H1 (cell line): Measurements from ENCODE around the gene ARHGAP10. TPM values are rescaled to one million over a fixed set of nuclear protein-coding genes. Genes with fewer than 3 reads are reported as not detected.

Experiments used
- CTCF ChIA-PET: fragments of 300-600 bp; sonication (Branson Sonifier 250); formaldehyde crosslinking; loops from one replicate; lab custom pipeline; 2021; ENCODE audit not compliant: partially characterized antibody; lab: Charles Lee
- POLR2A ChIA-PET: fragments of 300-600 bp; sonication (Branson Sonifier 250); formaldehyde crosslinking; loops from one replicate; lab custom pipeline; 2021; ENCODE audit warnings: inconsistent platforms; ENCODE audit not compliant: partially characterized antibody; lab: Charles Lee
- DNase-seq, 2 experiments: peaks; one replicate each; pipeline versions ENCODE4 v3.0.0 to v3.0.0-alpha.2; 2010 to 2022; ENCODE audit warnings: low spot score in 2 of 2, low read depth in 1 of 2, mixed read lengths in 1 of 2
- FAIRE-seq: peaks from 2 replicates; lab custom pipeline; 2011; peaks lifted over from hg19 to GRCh38; lab: Jason Lieb, UNC
- H2AFZ ChIP-seq: 2 replicates; pipeline ENCODE4 v1.8.1; 2012; ENCODE audit warnings: low read length, inconsistent platforms
- H2AK5ac ChIP-seq: 2 replicates; pipeline ENCODE4 v1.6.1; 2013; ENCODE audit warnings: low read depth, low read length
- H2BK120ac ChIP-seq: replicated peaks from 2 replicates; pipeline ENCODE3; 2013; ENCODE audit warnings: low read depth, low read length, inconsistent platforms
- H2BK12ac ChIP-seq: 2 replicates; pipeline ENCODE4 v1.6.1; 2013; ENCODE audit warnings: low read depth, low read length
- H2BK15ac ChIP-seq: 2 replicates; pipeline ENCODE4 v1.6.1; 2013; ENCODE audit warnings: low read length
- H2BK20ac ChIP-seq: 2 replicates; pipeline ENCODE4 v1.6.1; 2013; ENCODE audit warnings: low read length
- H2BK5ac ChIP-seq: 2 replicates; pipeline ENCODE4 v1.6.1; 2013; ENCODE audit warnings: low read depth, low read length
- H3K14ac ChIP-seq: 2 replicates; pipeline ENCODE4 v1.6.1; 2013; ENCODE audit warnings: inconsistent platforms; ENCODE audit not compliant: insufficient read length
- H3K18ac ChIP-seq: 2 replicates; pipeline ENCODE4 v1.6.1; 2013; ENCODE audit warnings: low read length; ENCODE audit errors: extremely low read depth
- H3K23ac ChIP-seq: 2 replicates; pipeline ENCODE4 v1.6.1; 2013; ENCODE audit warnings: inconsistent platforms; ENCODE audit not compliant: insufficient read length
- H3K23me2 ChIP-seq: 2 replicates; pipeline ENCODE4 v1.6.1; 2013; ENCODE audit warnings: low read depth, low read length
- H3K27ac ChIP-seq: 2 replicates; pipeline ENCODE4 v1.6.1; 2011; ENCODE audit warnings: low read depth, low read length, inconsistent platforms
- H3K27me3 ChIP-seq, 4 experiments: replicated peaks in 1 of 4; 1 replicate in 1 of 4; 2 replicates in 3 of 4; pipeline versions ENCODE4 v1.6.1 to v1.8.1; 2011 to 2013; ENCODE audit warnings: low read length in 3 of 4, mild to moderate bottlenecking in 3 of 4, inconsistent platforms in 2 of 4, mixed read lengths in 2 of 4, moderate library complexity in 1 of 4; ENCODE audit not compliant: control insufficient read depth in 3 of 4, insufficient read depth in 3 of 4; ENCODE audit errors: extremely low read depth in 1 of 4
- H3K36me3 ChIP-seq, 4 experiments: 2 replicates each; pipeline versions ENCODE4 v1.6.1 to v1.8.1; 2011 to 2013; ENCODE audit warnings: mild to moderate bottlenecking in 4 of 4, low read length in 3 of 4, moderate library complexity in 2 of 4, control low read depth in 1 of 4, inconsistent platforms in 1 of 4; ENCODE audit not compliant: insufficient read depth in 4 of 4, control insufficient read depth in 2 of 4
- H3K4ac ChIP-seq: replicated peaks from 2 replicates; pipeline ENCODE3; 2013; ENCODE audit warnings: low read length, low read depth, mixed read lengths, inconsistent platforms; ENCODE audit not compliant: insufficient read length
- H3K4me1 ChIP-seq, 4 experiments: replicated peaks in 1 of 4; 1 replicate in 1 of 4; 2 replicates in 3 of 4; pipeline versions ENCODE4 v1.6.1 to v1.8.1; 2011 to 2013; ENCODE audit warnings: low read length in 3 of 4, inconsistent platforms in 2 of 4, mixed read lengths in 1 of 4; ENCODE audit not compliant: insufficient read depth in 4 of 4, control insufficient read depth in 3 of 4
- H3K4me2 ChIP-seq, 2 experiments: 2 replicates each; pipeline versions ENCODE4 v1.6.1 to v1.8.1; 2011 to 2013; ENCODE audit warnings: low read depth in 2 of 2, low read length in 2 of 2, control low read depth in 1 of 2, inconsistent platforms in 1 of 2, mild to moderate bottlenecking in 1 of 2; ENCODE audit not compliant: insufficient read depth in 1 of 2
- H3K4me3 ChIP-seq, 4 experiments: fragments of 200-600, 300-600 bp in 1 of 4; sonication (generic), shearing (Covaris generic), sonication (Bioruptor Twin) in 1 of 4; 2 replicates each; pipeline versions ENCODE4 v1.5.1 to v1.8.1; 2011 to 2016; ENCODE audit warnings: low read length in 4 of 4, low read depth in 3 of 4, control low read depth in 2 of 4, inconsistent platforms in 2 of 4, mild to moderate bottlenecking in 2 of 4, mixed read lengths in 1 of 4, moderate library complexity in 1 of 4; ENCODE audit not compliant: insufficient read depth in 2 of 4; ENCODE audit errors: extremely low read depth in 1 of 4
- H3K56ac ChIP-seq: replicated peaks from 2 replicates; pipeline ENCODE3; 2013; ENCODE audit warnings: low read depth, mild to moderate bottlenecking, mixed read lengths, low read length, inconsistent platforms; ENCODE audit not compliant: insufficient read length
- H3K79me1 ChIP-seq: 2 replicates; pipeline ENCODE4 v1.6.1; 2013; ENCODE audit warnings: low read depth, low read length, control low read depth
- H3K79me2 ChIP-seq, 2 experiments: 2 replicates each; pipeline versions ENCODE4 v1.6.1 to v1.8.1; 2012 to 2013; ENCODE audit warnings: low read length in 2 of 2, mild to moderate bottlenecking in 2 of 2, inconsistent platforms in 1 of 2; ENCODE audit not compliant: insufficient read depth in 2 of 2, control insufficient read depth in 1 of 2
- H3K9ac ChIP-seq, 4 experiments: replicated peaks in 1 of 4; 1 replicate in 1 of 4; 2 replicates in 3 of 4; pipeline versions ENCODE4 v1.6.1 to v1.8.1; 2011 to 2013; ENCODE audit warnings: low read depth in 3 of 4, low read length in 3 of 4, control low read depth in 2 of 4, mild to moderate bottlenecking in 2 of 4, moderate library complexity in 2 of 4, inconsistent platforms in 1 of 4; ENCODE audit errors: extremely low read depth in 1 of 4
- H3K9me3 ChIP-seq, 2 experiments: 2 replicates each; pipeline versions ENCODE4 v1.6.1 to v1.8.1; 2012 to 2013; ENCODE audit warnings: mild to moderate bottlenecking in 2 of 2, moderate library complexity in 2 of 2, control low read depth in 1 of 2, inconsistent platforms in 1 of 2, low read depth in 1 of 2, low read length in 1 of 2, mixed read lengths in 1 of 2; ENCODE audit not compliant: insufficient read depth in 2 of 2
- H4K20me1 ChIP-seq, 2 experiments: replicated peaks in 1 of 2; 2 replicates each; pipeline versions ENCODE3 to v1.8.1; 2011 to 2013; ENCODE audit warnings: inconsistent platforms in 2 of 2, low read length in 2 of 2, mild to moderate bottlenecking in 1 of 2; ENCODE audit not compliant: insufficient read depth in 2 of 2, control insufficient read depth in 1 of 2
- H4K5ac ChIP-seq: 2 replicates; pipeline ENCODE4 v1.6.1; 2013; ENCODE audit warnings: low read length, low read depth, mixed read lengths, inconsistent platforms; ENCODE audit not compliant: insufficient read length
- H4K8ac ChIP-seq: 2 replicates; pipeline ENCODE4 v1.8.0; 2013; ENCODE audit warnings: mild to moderate bottlenecking, moderate library complexity, low read length, inconsistent platforms; ENCODE audit not compliant: insufficient read depth; ENCODE audit errors: extremely low read depth
- H4K91ac ChIP-seq: replicated peaks from 2 replicates; pipeline ENCODE3; 2013; ENCODE audit warnings: low read length, mixed read lengths, inconsistent platforms; ENCODE audit not compliant: insufficient read length
- ASH2L ChIP-seq: fragments of 200-600, 300-600 bp; sonication (generic); IDR thresholded peaks from one replicate; pipeline ENCODE4 v1.7.1; 2017; ENCODE audit warnings: low read length
- BCL11A ChIP-seq, 2 experiments: IDR thresholded peaks; one replicate each; pipeline ENCODE4 v1.6.1; 2011; ENCODE audit warnings: low read depth in 2 of 2, low read length in 2 of 2, mild to moderate bottlenecking in 2 of 2
- EGR1 ChIP-seq: IDR thresholded peaks from 2 replicates; pipeline ENCODE4 v1.6.1; 2011; ENCODE audit warnings: low read depth, low read length, borderline replicate concordance
- FOSL1 ChIP-seq: IDR thresholded peaks from 2 replicates; pipeline ENCODE4 v1.6.1; 2011; ENCODE audit warnings: mild to moderate bottlenecking, low read depth, low read length, moderate library complexity; ENCODE audit not compliant: insufficient read depth
- NANOG ChIP-seq: IDR thresholded peaks from 2 replicates; pipeline ENCODE4 v1.6.1; 2011; ENCODE audit warnings: low read length, low read depth, mild to moderate bottlenecking, inconsistent platforms; ENCODE audit not compliant: insufficient read depth, poor library complexity, severe bottlenecking
- SAP30 ChIP-seq: fragments of 300-600 bp; sonication (generic); IDR thresholded peaks from 2 replicates; pipeline ENCODE4 v1.7.1; 2012; ENCODE audit warnings: low read length, moderate library complexity, mild to moderate bottlenecking, inconsistent platforms; ENCODE audit not compliant: insufficient read depth, insufficient replicate concordance
- SIX5 ChIP-seq: IDR thresholded peaks from 2 replicates; pipeline ENCODE4 v1.6.1; 2011; ENCODE audit warnings: mild to moderate bottlenecking, low read depth, low read length
- TCF12 ChIP-seq: IDR thresholded peaks from 2 replicates; pipeline ENCODE4 v1.6.1; 2011; ENCODE audit warnings: low read depth, mild to moderate bottlenecking, low read length
- WGBS, 2 experiments: shearing (Covaris generic) in 1 of 2; methylation state at CpG; one replicate each; pipeline versions ENCODE4 v1.1.6 to v1.1.7; 2013 to 2015; ENCODE audit warnings: low lambda C conversion rate in 2 of 2, mixed read lengths in 2 of 2, inconsistent platforms in 1 of 2, low coverage in 1 of 2, missing lambda C conversion rate in 1 of 2; ENCODE audit not compliant: insufficient replicate concordance in 2 of 2, insufficient coverage in 1 of 2, insufficient read length in 1 of 2; ENCODE audit errors: extremely low coverage in 1 of 2, missing lambda C conversion rate in 1 of 2; 5-methylcytosine and 5-hydroxymethylcytosine counted together
- polyA plus RNA-seq, 7 experiments: library from polyadenylated mRNA; depleted of rRNA in 3 of 7; stranded (reverse) in 5 of 7; unstranded in 2 of 7; fragments of >200 nt in 5 of 7; fragments of 200-250 nt in 2 of 7; gene quantifications; 1 replicate in 5 of 7; 2 replicates in 1 of 7; 4 replicates in 1 of 7; pipeline versions ENCODE4 v1.2.1 to v1.2.3, GENCODE V29; 2011 to 2013; ENCODE audit warnings: missing spikeins in 2 of 7, mixed read lengths in 2 of 7
- total RNA-seq: library from RNA; stranded (reverse); fragmentation: NEBNext Ultra II Directional; extraction: Animal tissue kit (Norgen Biotek cat#: 25700); gene quantifications from 2 replicates; pipeline ENCODE4 v1.2.1, GENCODE V29; 2021
- TF ChIP-seq, protein P1 (sequence below), 3 experiments: IDR thresholded peaks; 1 replicate in 2 of 3; 2 replicates in 1 of 3; pipeline versions ENCODE4 v1.5.1 to v1.6.1; 2011; ENCODE audit warnings: low read length in 3 of 3, mild to moderate bottlenecking in 3 of 3, inconsistent platforms in 2 of 3, low read depth in 1 of 3, moderate library complexity in 1 of 3; ENCODE audit not compliant: insufficient read depth in 1 of 3; ENCODE audit errors: control extremely low read depth in 1 of 3

ARHGAP10 gene
- total and polyA plus RNA-seq, 2 of the 8 experiments (the other 6 are each of a cell fraction or from before 2014, with no cell fraction given): 3.7 to 6.1 TPM

DNA sequence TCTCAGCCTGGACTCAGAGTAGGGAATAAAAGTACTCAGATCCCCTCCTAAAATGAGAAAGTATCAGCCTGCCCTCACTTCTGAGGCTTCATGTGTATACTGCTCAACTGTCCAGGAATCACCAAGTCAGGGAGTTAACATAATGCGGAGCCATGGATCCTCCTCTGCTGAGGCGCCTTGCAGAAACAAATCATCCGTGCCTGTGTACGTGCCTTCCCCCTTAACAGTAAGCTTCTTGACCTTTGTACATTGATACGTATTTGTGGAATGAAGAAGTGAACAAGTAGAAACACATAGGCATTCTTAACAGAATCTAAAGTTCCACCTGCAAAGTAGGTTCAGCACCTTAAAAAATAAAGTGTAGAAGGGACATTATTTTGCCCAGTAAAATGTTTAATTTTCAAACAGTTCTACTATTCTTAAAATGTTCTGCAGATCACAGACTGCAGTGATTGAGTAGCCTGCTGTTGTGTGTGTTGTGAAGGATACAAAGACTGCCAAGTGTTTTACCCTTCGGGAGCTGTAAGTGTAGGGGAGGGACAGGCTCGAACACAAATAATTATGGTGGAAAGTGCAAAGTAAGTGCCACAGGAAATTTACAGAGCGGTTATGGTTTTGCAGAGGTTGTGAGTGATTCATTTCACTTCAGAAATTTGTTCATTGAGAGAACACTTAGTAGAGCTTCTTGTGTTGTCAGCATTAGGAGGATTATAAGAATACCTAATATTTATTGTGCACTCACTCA lies 61.9 kb downstream of the ARHGAP10 start:
- H3K56ac ChIP-seq: no peak overlapping the region
- H3K4ac ChIP-seq: no peak overlapping the region
- no peak overlapping the region for H3K23ac ChIP-seq
- no peak overlapping the region for H2BK5ac ChIP-seq
- FAIRE-seq: no peak
- H2AK5ac ChIP-seq: no peak overlapping the region
- H3K36me3 ChIP-seq: no peaks in the 10 kb centered on the region
- 0 out of 2 replicates have a peak overlapping the region, but pooled peaks have one; percentile 1 for H2BK12ac ChIP-seq
- CTCF ChIA-PET: no interaction called here
- WGBS, 2 experiments: 91% methylated on average over 8 of the region's 8 CpGs; no CpG with 5 or more reads in 1 of the 2 experiments
- H3K4me3 ChIP-seq: no peak overlapping the region
- no peak for DNase-seq
- H3K27ac ChIP-seq: no peak overlapping the region
- POLR2A ChIA-PET: no interaction called here
- no peak overlapping the region for H2AFZ ChIP-seq
- no peak overlapping the region for H4K8ac ChIP-seq
- H2BK20ac ChIP-seq: no peak overlapping the region
- H3K18ac ChIP-seq: no peak overlapping the region
- H3K14ac ChIP-seq: no peak overlapping the region
- peaks cover 0 to 2% (median 0%) of the 10 kb centered on the region in 4 experiments; a peak in 1 of 7 replicates for H3K4me1 ChIP-seq
- H2BK120ac ChIP-seq: no peak overlapping the region
- H4K5ac ChIP-seq: no peak overlapping the region
- H2BK15ac ChIP-seq: no peak overlapping the region
- no peaks in the 10 kb centered on the region for H3K27me3 ChIP-seq
- H3K23me2 ChIP-seq: no peaks in the 10 kb centered on the region
- no peaks in the 10 kb centered on the region for H3K9me3 ChIP-seq
- no peak overlapping the region for H3K9ac ChIP-seq
- no peaks in the 10 kb centered on the region for H4K20me1 ChIP-seq
- H3K79me2 ChIP-seq: no peaks in the 10 kb centered on the region
- H4K91ac ChIP-seq: no peak overlapping the region
- no peaks in the 10 kb centered on the region for H3K79me1 ChIP-seq
- H3K4me2 ChIP-seq: no peak overlapping the region
- TF ChIP-seq SAP30: no peak
- no peak for TF ChIP-seq ASH2L
- no peak for TF ChIP-seq FOSL1
- TF ChIP-seq TCF12: no peak
- TF ChIP-seq, protein P1, sequence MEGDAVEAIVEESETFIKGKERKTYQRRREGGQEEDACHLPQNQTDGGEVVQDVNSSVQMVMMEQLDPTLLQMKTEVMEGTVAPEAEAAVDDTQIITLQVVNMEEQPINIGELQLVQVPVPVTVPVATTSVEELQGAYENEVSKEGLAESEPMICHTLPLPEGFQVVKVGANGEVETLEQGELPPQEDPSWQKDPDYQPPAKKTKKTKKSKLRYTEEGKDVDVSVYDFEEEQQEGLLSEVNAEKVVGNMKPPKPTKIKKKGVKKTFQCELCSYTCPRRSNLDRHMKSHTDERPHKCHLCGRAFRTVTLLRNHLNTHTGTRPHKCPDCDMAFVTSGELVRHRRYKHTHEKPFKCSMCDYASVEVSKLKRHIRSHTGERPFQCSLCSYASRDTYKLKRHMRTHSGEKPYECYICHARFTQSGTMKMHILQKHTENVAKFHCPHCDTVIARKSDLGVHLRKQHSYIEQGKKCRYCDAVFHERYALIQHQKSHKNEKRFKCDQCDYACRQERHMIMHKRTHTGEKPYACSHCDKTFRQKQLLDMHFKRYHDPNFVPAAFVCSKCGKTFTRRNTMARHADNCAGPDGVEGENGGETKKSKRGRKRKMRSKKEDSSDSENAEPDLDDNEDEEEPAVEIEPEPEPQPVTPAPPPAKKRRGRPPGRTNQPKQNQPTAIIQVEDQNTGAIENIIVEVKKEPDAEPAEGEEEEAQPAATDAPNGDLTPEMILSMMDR (IDR thresholded peaks at IDR 0.05; ENCODE audit: control extremely low read depth in 1 of 3, insufficient read depth in 1 of 3, low read depth in 1 of 3, low read length in 3 of 3): no peak
- TF ChIP-seq NANOG: no peak
- no peak for TF ChIP-seq EGR1
- no peak for TF ChIP-seq SIX5
- no peak for TF ChIP-seq BCL11A (IDR thresholded peaks at IDR 0.05; ENCODE audit: low read depth in 2 of 2, low read length in 2 of 2)
